GM20000 (cell line): ENCODE results near the gene TNIP2.

ENCODE experiments used
- DNase-seq: peaks from one replicate; pipeline ENCODE4 v3.0.0; 2012; ENCODE audit warnings: low spot score
- TF ChIP-seq, protein P1 (sequence below): IDR thresholded peaks from 2 replicates; pipeline ENCODE4 v1.5.1; 2012; ENCODE audit warnings: mild to moderate bottlenecking, control low read depth; ENCODE audit errors: extremely low read depth, missing control alignments

The TNIP2 gene

DNA sequence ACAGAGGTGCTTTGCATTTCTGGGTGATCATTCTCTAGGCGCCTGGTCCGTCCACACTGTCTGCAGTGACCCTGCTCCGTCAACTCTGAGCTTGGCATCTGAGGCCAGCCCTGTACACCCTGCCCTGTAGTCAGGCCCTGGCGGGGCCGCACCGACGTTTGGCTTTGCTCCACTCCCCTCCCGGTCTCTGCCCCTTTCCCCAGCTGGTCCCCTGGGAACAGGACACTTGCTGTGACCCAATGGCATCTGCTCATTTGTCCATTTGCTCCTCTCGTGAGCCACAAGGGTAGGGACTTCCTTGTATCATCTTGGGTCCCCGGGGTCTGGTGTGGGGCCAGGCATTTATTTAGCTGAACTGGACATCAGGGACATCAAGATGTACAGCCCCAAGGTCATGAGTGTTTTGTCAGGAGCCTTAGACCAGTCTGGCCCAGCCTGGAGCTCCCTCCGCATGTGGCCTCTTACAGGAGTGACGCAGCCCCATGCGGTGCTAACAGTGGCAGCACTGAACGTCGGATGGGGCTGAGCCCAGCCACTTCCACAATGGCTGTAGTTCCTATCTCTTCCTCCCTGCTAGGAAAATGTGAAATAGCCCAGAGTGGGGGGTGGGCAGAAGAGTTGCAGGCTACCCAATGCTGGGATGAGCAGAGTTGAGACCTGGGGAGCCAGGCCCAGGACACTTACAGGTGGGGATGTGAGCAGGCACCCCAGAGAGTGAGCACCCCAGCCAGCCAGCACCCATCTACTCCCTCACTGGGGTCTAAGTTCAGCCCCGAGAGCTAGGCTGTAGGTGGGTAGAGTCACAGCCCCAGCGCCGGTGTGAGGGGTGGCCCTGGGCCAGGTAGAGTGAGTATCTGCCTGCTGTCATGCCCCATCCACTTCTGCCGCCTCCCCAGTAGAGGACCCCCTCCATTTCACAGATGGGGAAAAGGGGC, 34.7 kb upstream of the TNIP2 start:
- no peak for DNase-seq
- TF ChIP-seq, protein P1, sequence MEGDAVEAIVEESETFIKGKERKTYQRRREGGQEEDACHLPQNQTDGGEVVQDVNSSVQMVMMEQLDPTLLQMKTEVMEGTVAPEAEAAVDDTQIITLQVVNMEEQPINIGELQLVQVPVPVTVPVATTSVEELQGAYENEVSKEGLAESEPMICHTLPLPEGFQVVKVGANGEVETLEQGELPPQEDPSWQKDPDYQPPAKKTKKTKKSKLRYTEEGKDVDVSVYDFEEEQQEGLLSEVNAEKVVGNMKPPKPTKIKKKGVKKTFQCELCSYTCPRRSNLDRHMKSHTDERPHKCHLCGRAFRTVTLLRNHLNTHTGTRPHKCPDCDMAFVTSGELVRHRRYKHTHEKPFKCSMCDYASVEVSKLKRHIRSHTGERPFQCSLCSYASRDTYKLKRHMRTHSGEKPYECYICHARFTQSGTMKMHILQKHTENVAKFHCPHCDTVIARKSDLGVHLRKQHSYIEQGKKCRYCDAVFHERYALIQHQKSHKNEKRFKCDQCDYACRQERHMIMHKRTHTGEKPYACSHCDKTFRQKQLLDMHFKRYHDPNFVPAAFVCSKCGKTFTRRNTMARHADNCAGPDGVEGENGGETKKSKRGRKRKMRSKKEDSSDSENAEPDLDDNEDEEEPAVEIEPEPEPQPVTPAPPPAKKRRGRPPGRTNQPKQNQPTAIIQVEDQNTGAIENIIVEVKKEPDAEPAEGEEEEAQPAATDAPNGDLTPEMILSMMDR: no peak

DNA sequence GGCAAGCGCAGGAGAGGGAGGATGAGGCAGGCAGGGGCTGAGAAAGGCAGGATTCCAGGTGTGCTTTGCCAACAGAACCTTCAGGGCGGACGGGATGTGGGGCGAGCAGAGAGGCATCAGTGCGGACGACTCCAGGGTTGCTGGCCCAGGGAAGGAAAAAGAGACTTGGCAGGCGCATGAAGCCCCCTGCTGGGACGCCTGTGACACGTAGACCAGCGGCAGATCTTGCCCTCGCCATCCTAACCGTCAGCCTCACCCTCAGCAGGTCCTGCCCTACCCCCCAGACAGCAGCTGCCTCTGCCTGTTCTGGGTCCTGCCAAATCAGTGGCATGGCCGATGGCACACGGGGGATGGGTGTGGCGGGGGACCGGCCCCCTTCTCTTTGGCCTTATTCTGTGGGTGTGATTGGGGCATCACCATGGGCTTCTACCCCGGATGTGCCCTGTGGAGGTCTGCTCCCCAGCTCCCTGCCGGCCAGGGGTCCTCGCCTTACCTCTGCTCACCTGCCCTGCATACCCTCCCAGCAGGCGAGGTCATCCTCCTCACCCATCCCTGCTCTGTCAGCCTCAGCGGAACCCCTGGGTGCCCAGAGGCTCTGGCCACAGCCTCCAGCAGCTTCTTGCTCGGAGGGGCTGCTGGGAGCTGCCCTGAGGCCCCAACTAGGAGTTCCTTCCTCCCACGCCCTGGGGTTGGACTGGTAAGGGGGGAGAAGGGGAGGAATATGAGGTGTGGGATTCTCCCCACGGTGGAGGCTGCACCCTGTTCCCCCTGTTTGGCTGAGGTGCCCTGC, 33.9 kb upstream of the TNIP2 start:
- TF ChIP-seq, protein P1: no peak
- no peak for DNase-seq

DNA sequence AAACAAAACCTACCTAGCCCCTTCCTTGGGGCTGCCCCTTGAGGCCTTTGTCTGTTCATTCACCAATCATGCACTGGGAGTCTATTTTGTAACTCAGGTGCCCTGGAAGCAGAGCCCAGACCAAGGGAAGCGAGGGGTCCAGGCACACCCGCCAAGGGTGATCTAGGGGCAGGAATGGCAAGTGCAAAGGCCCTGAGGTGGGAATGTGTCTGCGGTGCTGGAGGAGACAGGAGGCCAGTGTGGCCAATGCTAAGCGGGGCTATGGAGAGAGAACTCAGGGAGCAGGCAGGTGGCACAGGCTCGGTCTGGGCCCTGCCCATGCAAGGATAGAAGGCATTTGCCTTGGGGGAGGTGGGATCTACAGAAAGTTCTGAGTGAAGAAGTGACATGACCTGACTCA, 33.2 kb upstream of the TNIP2 start:
- TF ChIP-seq, protein P1: no peak
- no peak for DNase-seq

DNA sequence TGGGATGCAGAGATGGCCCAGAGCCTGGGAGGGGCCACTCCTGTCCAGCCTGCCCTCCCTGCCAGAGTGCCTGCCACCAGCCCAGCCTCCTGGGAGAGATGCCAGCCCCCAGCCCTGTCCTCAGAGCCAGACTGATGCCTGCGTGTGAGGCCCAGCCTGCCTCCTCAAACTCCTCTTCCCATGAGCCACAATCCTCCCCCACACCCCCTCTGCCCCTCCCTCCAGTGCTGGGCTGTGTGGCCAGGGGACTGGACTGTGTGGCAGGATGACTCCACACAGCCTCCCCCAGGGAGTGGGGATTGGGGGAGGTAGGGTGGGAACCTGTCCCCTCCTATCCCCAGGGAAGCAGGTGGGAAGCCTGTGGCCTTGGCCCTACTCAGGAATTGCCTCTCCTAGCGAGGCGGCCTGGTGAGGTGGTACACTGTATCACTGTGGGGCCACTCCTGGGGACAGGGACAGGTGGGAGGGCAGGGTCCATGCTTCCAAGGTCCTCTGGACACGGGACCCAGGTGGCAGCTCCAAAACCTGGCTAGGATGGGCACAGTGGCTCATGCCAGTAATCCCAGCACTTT, 32.5 kb upstream of the TNIP2 start:
- no peak for DNase-seq
- TF ChIP-seq, protein P1: no peak

DNA sequence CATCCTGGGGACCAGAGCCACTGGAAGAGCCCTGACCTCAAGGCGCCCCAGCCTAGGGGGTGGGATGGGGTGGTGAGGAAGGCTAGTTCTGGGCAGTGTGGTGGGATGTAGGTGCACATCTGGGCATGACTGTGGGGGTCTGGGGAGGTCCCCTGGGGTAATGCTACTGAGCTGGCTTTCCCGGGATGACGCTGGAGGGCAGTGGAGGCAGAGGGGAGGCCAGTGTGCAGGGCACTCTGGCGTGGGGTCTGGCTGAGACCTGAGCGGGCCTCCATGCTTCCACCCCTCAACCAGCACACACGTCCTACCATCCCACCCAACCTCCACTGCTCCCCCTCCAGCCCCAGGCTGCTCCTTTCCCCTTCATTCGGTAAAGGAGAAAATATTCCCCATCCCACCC, 32.0 kb upstream of the TNIP2 start:
- DNase-seq: no peak
- TF ChIP-seq, protein P1: no peak

DNA sequence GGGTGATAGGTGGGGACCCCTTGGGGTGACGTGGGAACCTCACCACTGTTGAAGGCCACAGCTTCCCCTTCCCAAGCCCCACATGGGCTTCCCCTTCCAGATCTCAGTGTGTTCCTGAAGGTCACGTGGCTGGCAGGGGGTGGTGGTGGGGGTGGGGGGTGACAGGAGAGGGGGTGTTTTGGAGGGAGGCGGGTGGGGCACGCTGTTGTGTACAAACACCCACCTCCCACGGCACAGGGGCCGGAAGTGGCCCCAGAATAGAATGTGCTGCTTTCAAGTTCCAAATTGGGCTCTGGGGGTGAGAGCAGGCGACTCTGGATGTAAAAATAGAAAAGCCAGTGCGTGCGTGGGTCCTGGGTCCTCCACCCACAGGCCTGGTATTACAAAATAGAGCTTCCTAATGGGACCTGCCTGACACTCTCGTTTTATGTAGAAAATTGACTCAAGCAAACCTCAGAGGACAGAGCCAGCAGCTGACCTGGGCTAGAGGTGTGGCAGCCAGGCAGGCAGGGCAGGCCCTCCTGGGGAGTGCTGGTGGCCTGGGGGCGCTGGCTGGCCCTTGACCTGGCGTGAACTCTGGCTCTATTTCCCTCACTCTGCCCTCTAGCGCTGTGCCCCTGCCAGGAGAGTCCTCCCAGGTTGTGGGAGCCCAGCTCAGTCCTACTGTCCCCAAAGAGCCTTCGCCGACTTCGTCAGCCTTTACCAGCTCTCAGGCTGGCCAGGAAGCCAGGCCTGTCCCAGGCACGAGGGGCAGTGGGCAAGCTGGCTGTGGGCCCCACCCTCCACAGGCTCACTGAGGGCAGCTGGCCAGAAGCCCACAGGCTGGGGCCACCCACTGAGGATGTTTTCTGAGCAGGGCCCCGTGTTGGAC, 31.3 kb upstream of the TNIP2 start:
- DNase-seq: peak; percentile 81
- TF ChIP-seq, protein P1: no peak
